H1 (cell line): Measurements from ENCODE around the gene RGS14. TPM values are rescaled to one million over a fixed set of nuclear protein-coding genes. Genes with fewer than 3 reads are reported as not detected.

Experiments used
- CTCF ChIA-PET: fragments of 300-600 bp; sonication (Branson Sonifier 250); formaldehyde crosslinking; loops from one replicate; lab custom pipeline; 2021; ENCODE audit not compliant: partially characterized antibody; lab: Charles Lee
- POLR2A ChIA-PET: fragments of 300-600 bp; sonication (Branson Sonifier 250); formaldehyde crosslinking; loops from one replicate; lab custom pipeline; 2021; ENCODE audit warnings: inconsistent platforms; ENCODE audit not compliant: partially characterized antibody; lab: Charles Lee
- DNase-seq, 2 experiments: peaks; one replicate each; pipeline versions ENCODE4 v3.0.0 to v3.0.0-alpha.2; 2010 to 2022; ENCODE audit warnings: low spot score in 2 of 2, low read depth in 1 of 2, mixed read lengths in 1 of 2
- FAIRE-seq: peaks from 2 replicates; lab custom pipeline; 2011; peaks lifted over from hg19 to GRCh38; lab: Jason Lieb, UNC
- H2AFZ ChIP-seq: 2 replicates; pipeline ENCODE4 v1.8.1; 2012; ENCODE audit warnings: low read length, inconsistent platforms
- H2AK5ac ChIP-seq: 2 replicates; pipeline ENCODE4 v1.6.1; 2013; ENCODE audit warnings: low read depth, low read length
- H2BK120ac ChIP-seq: replicated peaks from 2 replicates; pipeline ENCODE3; 2013; ENCODE audit warnings: low read depth, low read length, inconsistent platforms
- H2BK12ac ChIP-seq: 2 replicates; pipeline ENCODE4 v1.6.1; 2013; ENCODE audit warnings: low read depth, low read length
- H2BK15ac ChIP-seq: 2 replicates; pipeline ENCODE4 v1.6.1; 2013; ENCODE audit warnings: low read length
- H2BK20ac ChIP-seq: 2 replicates; pipeline ENCODE4 v1.6.1; 2013; ENCODE audit warnings: low read length
- H2BK5ac ChIP-seq: 2 replicates; pipeline ENCODE4 v1.6.1; 2013; ENCODE audit warnings: low read depth, low read length
- H3K14ac ChIP-seq: 2 replicates; pipeline ENCODE4 v1.6.1; 2013; ENCODE audit warnings: inconsistent platforms; ENCODE audit not compliant: insufficient read length
- H3K18ac ChIP-seq: 2 replicates; pipeline ENCODE4 v1.6.1; 2013; ENCODE audit warnings: low read length; ENCODE audit errors: extremely low read depth
- H3K23ac ChIP-seq: 2 replicates; pipeline ENCODE4 v1.6.1; 2013; ENCODE audit warnings: inconsistent platforms; ENCODE audit not compliant: insufficient read length
- H3K23me2 ChIP-seq: 2 replicates; pipeline ENCODE4 v1.6.1; 2013; ENCODE audit warnings: low read depth, low read length
- H3K27ac ChIP-seq: 2 replicates; pipeline ENCODE4 v1.6.1; 2011; ENCODE audit warnings: low read depth, low read length, inconsistent platforms
- H3K27me3 ChIP-seq, 4 experiments: replicated peaks in 1 of 4; 1 replicate in 1 of 4; 2 replicates in 3 of 4; pipeline versions ENCODE4 v1.6.1 to v1.8.1; 2011 to 2013; ENCODE audit warnings: low read length in 3 of 4, mild to moderate bottlenecking in 3 of 4, inconsistent platforms in 2 of 4, mixed read lengths in 2 of 4, moderate library complexity in 1 of 4; ENCODE audit not compliant: control insufficient read depth in 3 of 4, insufficient read depth in 3 of 4; ENCODE audit errors: extremely low read depth in 1 of 4
- H3K36me3 ChIP-seq, 4 experiments: 2 replicates each; pipeline versions ENCODE4 v1.6.1 to v1.8.1; 2011 to 2013; ENCODE audit warnings: mild to moderate bottlenecking in 4 of 4, low read length in 3 of 4, moderate library complexity in 2 of 4, control low read depth in 1 of 4, inconsistent platforms in 1 of 4; ENCODE audit not compliant: insufficient read depth in 4 of 4, control insufficient read depth in 2 of 4
- H3K4ac ChIP-seq: replicated peaks from 2 replicates; pipeline ENCODE3; 2013; ENCODE audit warnings: low read length, low read depth, mixed read lengths, inconsistent platforms; ENCODE audit not compliant: insufficient read length
- H3K4me1 ChIP-seq, 4 experiments: replicated peaks in 1 of 4; 1 replicate in 1 of 4; 2 replicates in 3 of 4; pipeline versions ENCODE4 v1.6.1 to v1.8.1; 2011 to 2013; ENCODE audit warnings: low read length in 3 of 4, inconsistent platforms in 2 of 4, mixed read lengths in 1 of 4; ENCODE audit not compliant: insufficient read depth in 4 of 4, control insufficient read depth in 3 of 4
- H3K4me2 ChIP-seq, 2 experiments: 2 replicates each; pipeline versions ENCODE4 v1.6.1 to v1.8.1; 2011 to 2013; ENCODE audit warnings: low read depth in 2 of 2, low read length in 2 of 2, control low read depth in 1 of 2, inconsistent platforms in 1 of 2, mild to moderate bottlenecking in 1 of 2; ENCODE audit not compliant: insufficient read depth in 1 of 2
- H3K4me3 ChIP-seq, 4 experiments: fragments of 200-600, 300-600 bp in 1 of 4; sonication (generic), shearing (Covaris generic), sonication (Bioruptor Twin) in 1 of 4; 2 replicates each; pipeline versions ENCODE4 v1.5.1 to v1.8.1; 2011 to 2016; ENCODE audit warnings: low read length in 4 of 4, low read depth in 3 of 4, control low read depth in 2 of 4, inconsistent platforms in 2 of 4, mild to moderate bottlenecking in 2 of 4, mixed read lengths in 1 of 4, moderate library complexity in 1 of 4; ENCODE audit not compliant: insufficient read depth in 2 of 4; ENCODE audit errors: extremely low read depth in 1 of 4
- H3K56ac ChIP-seq: replicated peaks from 2 replicates; pipeline ENCODE3; 2013; ENCODE audit warnings: low read depth, mild to moderate bottlenecking, mixed read lengths, low read length, inconsistent platforms; ENCODE audit not compliant: insufficient read length
- H3K79me1 ChIP-seq: 2 replicates; pipeline ENCODE4 v1.6.1; 2013; ENCODE audit warnings: low read depth, low read length, control low read depth
- H3K79me2 ChIP-seq, 2 experiments: 2 replicates each; pipeline versions ENCODE4 v1.6.1 to v1.8.1; 2012 to 2013; ENCODE audit warnings: low read length in 2 of 2, mild to moderate bottlenecking in 2 of 2, inconsistent platforms in 1 of 2; ENCODE audit not compliant: insufficient read depth in 2 of 2, control insufficient read depth in 1 of 2
- H3K9ac ChIP-seq, 4 experiments: replicated peaks in 1 of 4; 1 replicate in 1 of 4; 2 replicates in 3 of 4; pipeline versions ENCODE4 v1.6.1 to v1.8.1; 2011 to 2013; ENCODE audit warnings: low read depth in 3 of 4, low read length in 3 of 4, control low read depth in 2 of 4, mild to moderate bottlenecking in 2 of 4, moderate library complexity in 2 of 4, inconsistent platforms in 1 of 4; ENCODE audit errors: extremely low read depth in 1 of 4
- H3K9me3 ChIP-seq, 2 experiments: 2 replicates each; pipeline versions ENCODE4 v1.6.1 to v1.8.1; 2012 to 2013; ENCODE audit warnings: mild to moderate bottlenecking in 2 of 2, moderate library complexity in 2 of 2, control low read depth in 1 of 2, inconsistent platforms in 1 of 2, low read depth in 1 of 2, low read length in 1 of 2, mixed read lengths in 1 of 2; ENCODE audit not compliant: insufficient read depth in 2 of 2
- H4K20me1 ChIP-seq, 2 experiments: replicated peaks in 1 of 2; 2 replicates each; pipeline versions ENCODE3 to v1.8.1; 2011 to 2013; ENCODE audit warnings: inconsistent platforms in 2 of 2, low read length in 2 of 2, mild to moderate bottlenecking in 1 of 2; ENCODE audit not compliant: insufficient read depth in 2 of 2, control insufficient read depth in 1 of 2
- H4K5ac ChIP-seq: 2 replicates; pipeline ENCODE4 v1.6.1; 2013; ENCODE audit warnings: low read length, low read depth, mixed read lengths, inconsistent platforms; ENCODE audit not compliant: insufficient read length
- H4K8ac ChIP-seq: 2 replicates; pipeline ENCODE4 v1.8.0; 2013; ENCODE audit warnings: mild to moderate bottlenecking, moderate library complexity, low read length, inconsistent platforms; ENCODE audit not compliant: insufficient read depth; ENCODE audit errors: extremely low read depth
- H4K91ac ChIP-seq: replicated peaks from 2 replicates; pipeline ENCODE3; 2013; ENCODE audit warnings: low read length, mixed read lengths, inconsistent platforms; ENCODE audit not compliant: insufficient read length
- ASH2L ChIP-seq: fragments of 200-600, 300-600 bp; sonication (generic); IDR thresholded peaks from one replicate; pipeline ENCODE4 v1.7.1; 2017; ENCODE audit warnings: low read length
- BACH1 ChIP-seq: IDR thresholded peaks from 2 replicates; pipeline ENCODE4 v1.6.1; 2012; ENCODE audit warnings: low read length, improper control_type of control experiment
- CBX8 ChIP-seq: fragments of 300-800, 300-1000 bp; sonication (generic); IDR thresholded peaks from 2 replicates; pipeline ENCODE4 v1.7.1; 2016; ENCODE audit warnings: low read depth, low read length, borderline replicate concordance
- MAX ChIP-seq: IDR thresholded peaks from 2 replicates; pipeline ENCODE4 v1.6.1; 2012; ENCODE audit warnings: inconsistent platforms
- RAD21 ChIP-seq, 2 experiments: IDR thresholded peaks in 1 of 2; conservative IDR thresholded peaks in 1 of 2; 2 replicates each; pipeline ENCODE4 v1.6.1; 2011; ENCODE audit warnings: low read depth in 2 of 2, low read length in 2 of 2, improper control_type of control experiment in 1 of 2, inconsistent platforms in 1 of 2, mild to moderate bottlenecking in 1 of 2, moderate library complexity in 1 of 2
- SAP30 ChIP-seq: fragments of 300-600 bp; sonication (generic); IDR thresholded peaks from 2 replicates; pipeline ENCODE4 v1.7.1; 2012; ENCODE audit warnings: low read length, moderate library complexity, mild to moderate bottlenecking, inconsistent platforms; ENCODE audit not compliant: insufficient read depth, insufficient replicate concordance
- SP4 ChIP-seq: IDR thresholded peaks from 2 replicates; pipeline ENCODE4 v1.6.1; 2012; ENCODE audit warnings: low read length, inconsistent platforms
- TCF12 ChIP-seq: IDR thresholded peaks from 2 replicates; pipeline ENCODE4 v1.6.1; 2011; ENCODE audit warnings: low read depth, mild to moderate bottlenecking, low read length
- USF2 ChIP-seq: IDR thresholded peaks from 2 replicates; pipeline ENCODE4 v1.6.1; 2011; ENCODE audit warnings: low read length, improper control_type of control experiment
- WGBS, 2 experiments: shearing (Covaris generic) in 1 of 2; methylation state at CpG; one replicate each; pipeline versions ENCODE4 v1.1.6 to v1.1.7; 2013 to 2015; ENCODE audit warnings: low lambda C conversion rate in 2 of 2, mixed read lengths in 2 of 2, inconsistent platforms in 1 of 2, low coverage in 1 of 2, missing lambda C conversion rate in 1 of 2; ENCODE audit not compliant: insufficient replicate concordance in 2 of 2, insufficient coverage in 1 of 2, insufficient read length in 1 of 2; ENCODE audit errors: extremely low coverage in 1 of 2, missing lambda C conversion rate in 1 of 2; 5-methylcytosine and 5-hydroxymethylcytosine counted together
- polyA plus RNA-seq, 7 experiments: library from polyadenylated mRNA; depleted of rRNA in 3 of 7; stranded (reverse) in 5 of 7; unstranded in 2 of 7; fragments of >200 nt in 5 of 7; fragments of 200-250 nt in 2 of 7; gene quantifications; 1 replicate in 5 of 7; 2 replicates in 1 of 7; 4 replicates in 1 of 7; pipeline versions ENCODE4 v1.2.1 to v1.2.3, GENCODE V29; 2011 to 2013; ENCODE audit warnings: missing spikeins in 2 of 7, mixed read lengths in 2 of 7
- total RNA-seq: library from RNA; stranded (reverse); fragmentation: NEBNext Ultra II Directional; extraction: Animal tissue kit (Norgen Biotek cat#: 25700); gene quantifications from 2 replicates; pipeline ENCODE4 v1.2.1, GENCODE V29; 2021

The RGS14 gene
- total and polyA plus RNA-seq, 2 of the 8 experiments (the other 6 are each of a cell fraction or from before 2014, with no cell fraction given): 24.4 to 46.1 TPM

- H3K4ac ChIP-seq: no peak within 1 kb of the TSS
- no peak within 1 kb of the TSS for H2BK120ac ChIP-seq
- no peak within 1 kb of the TSS for H3K23ac ChIP-seq
- H3K79me1 ChIP-seq: no peaks in the 10 kb centered on the region
- H3K27ac ChIP-seq: no peak within 1 kb of the TSS
- H3K4me2 ChIP-seq: no peak within 1 kb of the TSS
- H3K9ac ChIP-seq: no peak within 1 kb of the TSS
- no peak within 1 kb of the TSS for H2BK5ac ChIP-seq
- H3K36me3 ChIP-seq: no peaks in the 10 kb centered on the region
- no peak within 1 kb of the TSS for H3K4me3 ChIP-seq
- H2BK12ac ChIP-seq: no peak within 1 kb of the TSS
- H3K4me1 ChIP-seq: peaks cover 0 to 7% (median 2%) of the 10 kb centered on the region in 4 experiments; a peak in 3 of 7 replicates
- H2BK20ac ChIP-seq: no peak within 1 kb of the TSS
- WGBS, 2 experiments: 93% methylated on average over 4 of the region's 4 CpGs; no CpG with 5 or more reads in 1 of the 2 experiments
- H4K91ac ChIP-seq: no peak within 1 kb of the TSS
- H2AFZ ChIP-seq: no peak within 1 kb of the TSS
- no peak within 1 kb of the TSS for H4K5ac ChIP-seq
- H2BK15ac ChIP-seq: peak within 1 kb of the TSS; percentile 46
- peaks cover 0 to 7% (median under 1%) of the 10 kb centered on the region in 4 experiments; a peak in 3 of 7 replicates for H3K27me3 ChIP-seq
- no peak within 1 kb of the TSS for H3K18ac ChIP-seq
- ChIA-PET POLR2A (interaction anchor here (0.9 to 6.0 kb wide), 4 partner anchors 11 to 62 kb away, joined by 3 to 49 read pairs (median 10); partner anchors contain the start of gene PRR7), CTCF (interaction anchor here (0.7 to 18.7 kb wide), 13 partner anchors 8 to 187 kb away, joined by 3 to 430 read pairs (median 4); partner anchors contain the start of gene PRR7)
- H3K14ac ChIP-seq: no peak within 1 kb of the TSS
- no peaks in the 10 kb centered on the region for H3K79me2 ChIP-seq
- DNase-seq: no peak
- no peaks in the 10 kb centered on the region for H3K9me3 ChIP-seq
- no peak within 1 kb of the TSS; the same call in 1 of the 2 replicates for H4K8ac ChIP-seq
- H2AK5ac ChIP-seq: no peak within 1 kb of the TSS
- H3K23me2 ChIP-seq: no peaks in the 10 kb centered on the region
- no peak for FAIRE-seq
- no peaks in the 10 kb centered on the region for H4K20me1 ChIP-seq
- H3K56ac ChIP-seq: no peak within 1 kb of the TSS
- TF ChIP-seq TCF12 (no peak), SAP30 (no peak), USF2 (no peak), MAX (no peak), SP4 (no peak), RAD21 (IDR thresholded peaks at IDR 0.05 in 1 of 2, conservative IDR thresholded peaks at IDR 0.05 in 1 of 2; ENCODE audit: low read depth in 2 of 2, low read length in 2 of 2) (no peak), ASH2L (no peak), BACH1 (no peak), CBX8 (no peak)
Observed at GRCh38 chr5:177384134-177384533, 26.4 kb downstream of the RGS14 start, which contains the start of gene SLC34A1. TSS of gene SLC34A1 (plus strand) at chr5:177384434. CDS start at chr5:177385742, 1,308 bp downstream.
